ENCODE data around the gene GPRC5B. TPM values are rescaled to one million over a fixed set of nuclear protein-coding genes. Genes with fewer than 3 reads are reported as not detected.

The GPRC5B gene
- total and polyA plus RNA-seq, 2 donors (not counting 1 experiment from before 2014, with no cell fraction given) = 4.3 to 4.5 TPM

- Histone ChIP-seq H3K4me3 (replicated peaks in 1 of 4; ENCODE audit: control extremely low read depth in 1 of 4, insufficient read depth in 1 of 4, low read depth in 3 of 4, low read length in 4 of 4) (no peak overlapping the region), H3K9ac (ENCODE audit: insufficient read depth, low read length) (no peak overlapping the region), H2AFZ (ENCODE audit: low read length) (no peak overlapping the region), H3K27ac (ENCODE audit: insufficient read depth, low read length) (peak overlapping the region; percentile 6), H3K9me3 (ENCODE audit: control insufficient read depth, insufficient read depth, low read depth, low read length) (no peaks in the 10 kb centered on the region), H3K79me2 (ENCODE audit: control insufficient read depth, insufficient read depth, low read length) (no peaks in the 10 kb centered on the region), H3K27me3 (ENCODE audit: control insufficient read depth, insufficient read depth, low read length) (no peaks in the 10 kb centered on the region), H3K4me1 (ENCODE audit: control insufficient read depth, extremely low read depth, insufficient read depth, low read length) (no peaks in the 10 kb centered on the region), H3K36me3 (ENCODE audit: control insufficient read depth, insufficient read depth, low read length) (no peaks in the 10 kb centered on the region), H4K20me1 (ENCODE audit: control insufficient read depth, extremely low read depth, insufficient read depth, low read length) (no peaks in the 10 kb centered on the region), H3K4me2 (ENCODE audit: extremely low read depth, insufficient read depth, low read length) (peak overlapping the region; percentile 30)
- DNase-seq (ENCODE audit: low read depth in 2 of 2) = peak; percentile 86 to 87
- TF ChIP-seq CTCF (conservative IDR thresholded peaks at IDR 0.05 in 1 of 2, IDR thresholded peaks at IDR 0.05 in 1 of 2; ENCODE audit: low read depth in 1 of 2, low read length in 2 of 2) = no peak
- TF ChIP-seq EZH2 (IDR thresholded peaks at IDR 0.05; ENCODE audit: low read length, missing control alignments) = no peak
These were observed 39.6 kb downstream of the GPRC5B start for GRCh38 chr16:19844945-19845641.

GRCh38 chr16:19843371-19843770 lies 41.3 kb downstream of the GPRC5B start:
- TF ChIP-seq CTCF (conservative IDR thresholded peaks at IDR 0.05 in 1 of 2, IDR thresholded peaks at IDR 0.05 in 1 of 2; ENCODE audit: low read depth in 1 of 2, low read length in 2 of 2) (no peak), EZH2 (IDR thresholded peaks at IDR 0.05; ENCODE audit: low read length, missing control alignments) (no peak)
- H3K4me3 ChIP-seq (replicated peaks in 1 of 4; ENCODE audit: control extremely low read depth in 1 of 4, insufficient read depth in 1 of 4, low read depth in 3 of 4, low read length in 4 of 4) = no peak overlapping the region
- H3K4me1 ChIP-seq (ENCODE audit: control insufficient read depth, extremely low read depth, insufficient read depth, low read length) = no peaks in the 10 kb centered on the region
- no peak overlapping the region for H2AFZ ChIP-seq (ENCODE audit: low read length)
- H3K27me3 ChIP-seq (ENCODE audit: control insufficient read depth, insufficient read depth, low read length) = no peaks in the 10 kb centered on the region
- H3K4me2 ChIP-seq (ENCODE audit: extremely low read depth, insufficient read depth, low read length) = no peak overlapping the region
- H3K9ac ChIP-seq (ENCODE audit: insufficient read depth, low read length) = no peak overlapping the region
- no peaks in the 10 kb centered on the region for H3K79me2 ChIP-seq (ENCODE audit: control insufficient read depth, insufficient read depth, low read length)
- no peaks in the 10 kb centered on the region for H4K20me1 ChIP-seq (ENCODE audit: control insufficient read depth, extremely low read depth, insufficient read depth, low read length)
- no peak overlapping the region for H3K27ac ChIP-seq (ENCODE audit: insufficient read depth, low read length)
- no peaks in the 10 kb centered on the region for H3K9me3 ChIP-seq (ENCODE audit: control insufficient read depth, insufficient read depth, low read depth, low read length)
- no peaks in the 10 kb centered on the region for H3K36me3 ChIP-seq (ENCODE audit: control insufficient read depth, insufficient read depth, low read length)
- DNase-seq (ENCODE audit: low read depth in 2 of 2) = peak in 1 of 2 donors; percentile 25

GRCh38 chr16:19842426-19843157 lies 42.1 kb downstream of the GPRC5B start:
- Histone ChIP-seq H2AFZ (ENCODE audit: low read length) (no peak overlapping the region), H3K4me1 (ENCODE audit: control insufficient read depth, extremely low read depth, insufficient read depth, low read length) (no peaks in the 10 kb centered on the region), H3K27me3 (ENCODE audit: control insufficient read depth, insufficient read depth, low read length) (no peaks in the 10 kb centered on the region), H3K4me3 (replicated peaks in 1 of 4; ENCODE audit: control extremely low read depth in 1 of 4, insufficient read depth in 1 of 4, low read depth in 3 of 4, low read length in 4 of 4) (no peak overlapping the region), H4K20me1 (ENCODE audit: control insufficient read depth, extremely low read depth, insufficient read depth, low read length) (no peaks in the 10 kb centered on the region), H3K9me3 (ENCODE audit: control insufficient read depth, insufficient read depth, low read depth, low read length) (no peaks in the 10 kb centered on the region), H3K4me2 (ENCODE audit: extremely low read depth, insufficient read depth, low read length) (no peak overlapping the region), H3K27ac (ENCODE audit: insufficient read depth, low read length) (no peak overlapping the region), H3K79me2 (ENCODE audit: control insufficient read depth, insufficient read depth, low read length) (no peaks in the 10 kb centered on the region), H3K9ac (ENCODE audit: insufficient read depth, low read length) (no peak overlapping the region), H3K36me3 (ENCODE audit: control insufficient read depth, insufficient read depth, low read length) (no peaks in the 10 kb centered on the region)
- no peak for DNase-seq (ENCODE audit: low read depth in 2 of 2)
- TF ChIP-seq CTCF (conservative IDR thresholded peaks at IDR 0.05 in 1 of 2, IDR thresholded peaks at IDR 0.05 in 1 of 2; ENCODE audit: low read depth in 1 of 2, low read length in 2 of 2) (no peak), EZH2 (IDR thresholded peaks at IDR 0.05; ENCODE audit: low read length, missing control alignments) (no peak)
